A549 (cell line): Measurements from ENCODE around the gene USH1C.

ENCODE experiments used
- CBX8 ChIP-seq: fragments of 200-600 bp; sonication (generic); IDR thresholded peaks from 2 replicates; pipeline ENCODE4 v1.6.1; 2016
- CEBPB ChIP-seq, 2 experiments: fragments of >200 bp in 1 of 2; sonication (Bioruptor Twin) in 1 of 2; formaldehyde crosslinking in 1 of 2; IDR thresholded peaks; 2 replicates each; pipeline ENCODE4 v1.6.1; 2012 to 2016
- EP300 ChIP-seq, 2 experiments: fragments of >200 bp; sonication (Bioruptor Twin); formaldehyde crosslinking; IDR thresholded peaks; 2 replicates in 1 of 2; 3 replicates in 1 of 2; pipeline ENCODE4 v1.6.1; 2016 to 2017
- HDAC2 ChIP-seq: fragments of 200-600 bp; sonication (generic); IDR thresholded peaks from 2 replicates; pipeline ENCODE4 v1.6.1; 2016
- MAFK ChIP-seq: fragments of 450-650 bp; IDR thresholded peaks from 2 replicates; pipeline ENCODE4 v1.6.1; 2014; ENCODE audit not compliant: partially characterized antibody
- MAZ ChIP-seq: fragments of 150-350 bp; IDR thresholded peaks from 2 replicates; pipeline ENCODE4 v1.6.1; 2014; ENCODE audit warnings: antibody characterized with exemption, low read depth, low read length, borderline replicate concordance
- NR3C1 ChIP-seq: fragments of >200 bp; sonication (Bioruptor Twin); formaldehyde crosslinking; IDR thresholded peaks from 3 replicates; pipeline ENCODE4 v1.6.1; 2017
- RAD21 ChIP-seq, 2 experiments: fragments of >200 bp in 1 of 2; sonication (Bioruptor Twin) in 1 of 2; formaldehyde crosslinking in 1 of 2; IDR thresholded peaks in 1 of 2; conservative IDR thresholded peaks in 1 of 2; 2 replicates in 1 of 2; 3 replicates in 1 of 2; pipeline ENCODE4 v1.6.1; 2012 to 2018; ENCODE audit warnings: inconsistent platforms in 1 of 2
- RFX5 ChIP-seq: fragments of 450-650 bp; IDR thresholded peaks from 2 replicates; pipeline ENCODE4 v1.7.1; 2014; ENCODE audit warnings: antibody characterized with exemption, mild to moderate bottlenecking, moderate library complexity
- SMC3 ChIP-seq: fragments of >200 bp; sonication (Bioruptor Twin); formaldehyde crosslinking; IDR thresholded peaks from 3 replicates; pipeline ENCODE4 v1.6.1; 2018; ENCODE audit warnings: inconsistent platforms
- TF ChIP-seq, protein P1 (sequence below): fragments of >200 bp; sonication (Bioruptor Twin); formaldehyde crosslinking; IDR thresholded peaks from 3 replicates; pipeline ENCODE4 v1.5.1; 2016
- TF ChIP-seq, protein P2 (sequence below): fragments of 250-450 bp; sonication (Bioruptor Pico); IDR thresholded peaks from 2 replicates; pipeline ENCODE4 v1.5.0; 2020; ENCODE audit warnings: low read depth, mild to moderate bottlenecking, moderate library complexity

DNA sequence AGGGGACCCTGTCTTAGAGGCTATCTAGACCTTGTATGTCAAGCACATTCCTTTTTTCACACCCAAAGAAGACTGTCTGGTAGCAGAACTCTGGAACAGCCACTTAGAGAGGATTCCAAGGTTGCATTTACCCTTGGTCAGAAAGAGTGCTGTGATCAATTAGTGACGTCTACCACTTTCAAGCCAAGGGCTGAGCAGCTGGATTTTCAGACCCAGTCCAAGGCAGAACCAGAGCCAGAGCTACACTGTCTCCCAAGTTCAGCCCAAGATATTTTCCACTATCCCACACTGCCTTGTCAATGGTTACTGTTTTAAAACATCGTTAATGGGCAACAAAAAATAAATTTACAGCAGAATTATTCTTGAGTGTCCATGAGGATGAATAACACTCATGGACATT, 91.5 kb downstream of the USH1C start:
- TF ChIP-seq RAD21 (conservative IDR thresholded peaks at IDR 0.05 in 1 of 2, IDR thresholded peaks at IDR 0.05 in 1 of 2) = no peak
- no peak for TF ChIP-seq SMC3
- TF ChIP-seq, protein P1, sequence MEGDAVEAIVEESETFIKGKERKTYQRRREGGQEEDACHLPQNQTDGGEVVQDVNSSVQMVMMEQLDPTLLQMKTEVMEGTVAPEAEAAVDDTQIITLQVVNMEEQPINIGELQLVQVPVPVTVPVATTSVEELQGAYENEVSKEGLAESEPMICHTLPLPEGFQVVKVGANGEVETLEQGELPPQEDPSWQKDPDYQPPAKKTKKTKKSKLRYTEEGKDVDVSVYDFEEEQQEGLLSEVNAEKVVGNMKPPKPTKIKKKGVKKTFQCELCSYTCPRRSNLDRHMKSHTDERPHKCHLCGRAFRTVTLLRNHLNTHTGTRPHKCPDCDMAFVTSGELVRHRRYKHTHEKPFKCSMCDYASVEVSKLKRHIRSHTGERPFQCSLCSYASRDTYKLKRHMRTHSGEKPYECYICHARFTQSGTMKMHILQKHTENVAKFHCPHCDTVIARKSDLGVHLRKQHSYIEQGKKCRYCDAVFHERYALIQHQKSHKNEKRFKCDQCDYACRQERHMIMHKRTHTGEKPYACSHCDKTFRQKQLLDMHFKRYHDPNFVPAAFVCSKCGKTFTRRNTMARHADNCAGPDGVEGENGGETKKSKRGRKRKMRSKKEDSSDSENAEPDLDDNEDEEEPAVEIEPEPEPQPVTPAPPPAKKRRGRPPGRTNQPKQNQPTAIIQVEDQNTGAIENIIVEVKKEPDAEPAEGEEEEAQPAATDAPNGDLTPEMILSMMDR = no peak
- no peak for TF ChIP-seq EP300 (IDR thresholded peaks at IDR 0.05)
- no peak for TF ChIP-seq NR3C1
- TF ChIP-seq MAZ = no peak
- TF ChIP-seq CBX8 = no peak
- no peak for TF ChIP-seq CEBPB (IDR thresholded peaks at IDR 0.05)
- TF ChIP-seq RFX5 = no peak
- TF ChIP-seq HDAC2 = no peak
- TF ChIP-seq, protein P2, sequence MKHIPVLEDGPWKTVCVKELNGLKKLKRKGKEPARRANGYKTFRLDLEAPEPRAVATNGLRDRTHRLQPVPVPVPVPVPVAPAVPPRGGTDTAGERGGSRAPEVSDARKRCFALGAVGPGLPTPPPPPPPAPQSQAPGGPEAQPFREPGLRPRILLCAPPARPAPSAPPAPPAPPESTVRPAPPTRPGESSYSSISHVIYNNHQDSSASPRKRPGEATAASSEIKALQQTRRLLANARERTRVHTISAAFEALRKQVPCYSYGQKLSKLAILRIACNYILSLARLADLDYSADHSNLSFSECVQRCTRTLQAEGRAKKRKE = no peak
- TF ChIP-seq MAFK = no peak
